HG02571 (cell line): ENCODE data around the gene HHLA2.
"Not testable (repeated sequence)": the region's sequence is repeated elsewhere in the genome, so short reads cannot be mapped to it uniquely, and the experiment has no call there.

ENCODE experiments used
- ATAC-seq: cut with Tn5 transposase; IDR thresholded peaks from one replicate; pipeline ENCODE4 v1.9.1; 2021; ENCODE audit warnings: mild to moderate bottlenecking, moderate library complexity; ENCODE audit not compliant: unreplicated experiment

Gene HHLA2

GRCh38 chr3:108341911-108342310 is 45.6 kb downstream of the HHLA2 start:
- ATAC-seq, result no peak

GRCh38 chr3:108342837-108343486 is 46.6 kb downstream of the HHLA2 start:
- peak; percentile 70 for ATAC-seq

DNA sequence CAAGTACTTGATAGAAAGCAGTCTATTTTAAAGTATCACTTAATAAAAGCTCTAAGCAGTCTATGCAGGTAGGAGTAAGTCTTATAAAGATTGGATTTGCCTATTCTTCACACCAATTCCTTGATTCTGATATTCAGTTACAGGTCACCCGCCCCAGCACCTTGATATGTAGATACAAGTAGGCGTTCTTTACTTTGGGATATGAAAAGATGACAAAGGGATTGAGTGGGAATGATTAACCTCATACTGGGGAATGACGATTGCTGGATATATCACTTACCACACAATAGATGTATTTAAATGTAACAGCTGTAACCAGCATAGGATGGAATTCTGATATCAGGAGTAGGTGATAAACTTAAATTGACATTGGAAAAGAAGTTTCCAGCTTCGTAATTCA is 47.1 kb downstream of the HHLA2 start:
- no peak for ATAC-seq

GRCh38 chr3:108345492-108346205 is 49.3 kb downstream of the HHLA2 start:
- no peak for ATAC-seq

DNA sequence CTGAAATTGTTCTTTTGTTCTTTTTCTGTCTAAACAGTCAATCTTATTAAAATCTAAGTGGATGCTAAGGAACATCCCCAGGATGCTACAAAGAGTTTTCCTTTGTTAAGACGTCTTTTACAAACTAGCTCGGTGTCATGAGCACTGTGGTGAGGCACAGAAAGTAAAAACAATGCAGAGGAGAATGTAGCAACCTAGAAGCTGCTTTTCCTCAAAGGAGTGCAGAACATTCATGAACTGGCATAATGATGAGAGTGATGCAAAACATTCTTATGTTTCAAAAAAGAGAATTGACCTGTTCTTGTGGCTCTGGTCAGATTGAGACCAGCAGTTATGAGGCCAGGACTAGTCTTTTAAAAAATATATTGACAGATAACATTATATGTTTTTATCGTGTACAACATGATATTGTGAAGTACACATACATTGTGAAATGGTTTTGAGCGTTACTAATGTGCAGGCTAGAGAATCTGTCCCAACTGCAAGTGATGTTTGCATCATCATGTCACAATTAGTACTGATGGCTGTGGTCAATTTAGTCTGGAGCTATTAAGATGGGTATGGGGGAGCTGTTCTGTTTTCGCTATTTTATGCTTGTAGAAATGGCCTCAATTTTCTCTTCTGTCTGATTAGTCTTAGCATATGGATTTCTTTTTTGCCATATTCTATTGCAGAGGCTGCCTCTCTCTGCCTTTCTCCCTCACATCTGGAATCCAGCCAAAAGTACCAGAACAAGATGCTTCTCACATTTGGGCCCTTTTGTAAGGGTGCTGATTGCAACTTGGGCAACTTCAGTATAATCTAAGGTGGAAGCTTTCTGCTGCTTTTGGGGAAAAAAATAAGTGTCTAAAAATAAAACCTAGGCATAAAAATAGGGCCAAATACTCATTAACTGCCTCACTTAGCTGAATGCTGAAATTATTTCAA is 50.2 kb downstream of the HHLA2 start:
- ATAC-seq, result no peak

GRCh38 chr3:108352176-108352575 is 55.8 kb downstream of the HHLA2 start:
- no peak for ATAC-seq

GRCh38 chr3:108354562-108354961 is 58.2 kb downstream of the HHLA2 start:
- ATAC-seq, result no peak

- no peak for ATAC-seq
Observed at GRCh38 chr3:108357042-108357441, 60.7 kb downstream of the HHLA2 start.

GRCh38 chr3:108359011-108359410 is 62.7 kb downstream of the HHLA2 start:
- ATAC-seq, result no peak

- no peak for ATAC-seq
Observed at GRCh38 chr3:108376026-108376425, 79.7 kb downstream of the HHLA2 start.

GRCh38 chr3:108377384-108377783 is 81.0 kb downstream of the HHLA2 start:
- ATAC-seq, result no peak

GRCh38 chr3:108378153-108378951 is 82.0 kb downstream of the HHLA2 start:
- ATAC-seq, result no peak

DNA sequence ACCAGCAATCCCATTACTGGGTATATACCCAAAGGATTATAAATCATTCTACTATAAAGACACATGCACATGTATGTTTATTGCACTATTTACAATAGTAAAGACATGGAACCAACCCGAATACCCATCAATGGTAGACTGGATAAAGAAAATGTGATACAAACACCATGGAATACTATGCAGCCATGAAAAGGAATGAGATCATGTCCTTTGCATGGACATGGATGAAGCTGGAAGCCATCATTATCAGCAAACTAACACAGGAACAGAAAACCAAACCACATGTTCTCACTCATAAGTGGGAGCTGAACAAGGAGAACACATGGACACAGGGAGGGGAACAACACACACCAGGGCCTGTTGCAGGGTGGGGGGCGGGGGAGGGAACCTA is 82.6 kb downstream of the HHLA2 start:
- not testable (repeated sequence) for ATAC-seq

GRCh38 chr3:108380128-108380795 is 83.9 kb downstream of the HHLA2 start:
- no peak for ATAC-seq

DNA sequence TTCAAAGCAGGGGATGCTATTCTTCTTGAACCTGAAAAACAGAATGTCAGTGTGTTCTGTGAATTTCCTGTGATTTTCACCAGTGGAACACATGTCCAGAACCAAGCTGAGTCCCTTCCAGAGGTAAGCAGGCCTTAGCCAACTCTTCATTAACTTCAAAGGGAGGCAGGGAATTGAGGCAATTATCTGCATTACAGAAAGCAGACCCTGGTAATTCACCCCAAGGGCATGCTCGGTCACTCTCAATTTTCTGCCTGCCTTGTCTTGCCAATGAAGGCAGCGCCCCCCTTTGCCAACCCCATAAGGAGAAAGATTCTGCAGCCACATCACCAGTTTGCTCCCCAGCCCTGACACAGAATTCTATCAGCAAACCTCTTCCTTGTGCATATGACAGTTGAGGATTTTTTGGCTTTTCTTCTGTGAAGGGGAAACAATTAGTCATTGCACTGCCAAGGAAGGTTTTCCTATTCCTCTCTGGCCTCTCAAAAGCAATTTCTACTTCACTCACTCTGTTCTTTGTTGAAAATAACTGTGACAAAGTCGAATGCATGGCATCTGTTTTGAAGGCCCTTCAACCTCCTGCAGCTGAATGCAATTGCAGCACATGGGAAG is 85.3 kb downstream of the HHLA2 start:
- no peak for ATAC-seq

- ATAC-seq, result no peak
Observed at GRCh38 chr3:108383306-108383705, 87.0 kb downstream of the HHLA2 start.

- no peak for ATAC-seq
Observed at GRCh38 chr3:108387063-108387462, 90.7 kb downstream of the HHLA2 start.

DNA sequence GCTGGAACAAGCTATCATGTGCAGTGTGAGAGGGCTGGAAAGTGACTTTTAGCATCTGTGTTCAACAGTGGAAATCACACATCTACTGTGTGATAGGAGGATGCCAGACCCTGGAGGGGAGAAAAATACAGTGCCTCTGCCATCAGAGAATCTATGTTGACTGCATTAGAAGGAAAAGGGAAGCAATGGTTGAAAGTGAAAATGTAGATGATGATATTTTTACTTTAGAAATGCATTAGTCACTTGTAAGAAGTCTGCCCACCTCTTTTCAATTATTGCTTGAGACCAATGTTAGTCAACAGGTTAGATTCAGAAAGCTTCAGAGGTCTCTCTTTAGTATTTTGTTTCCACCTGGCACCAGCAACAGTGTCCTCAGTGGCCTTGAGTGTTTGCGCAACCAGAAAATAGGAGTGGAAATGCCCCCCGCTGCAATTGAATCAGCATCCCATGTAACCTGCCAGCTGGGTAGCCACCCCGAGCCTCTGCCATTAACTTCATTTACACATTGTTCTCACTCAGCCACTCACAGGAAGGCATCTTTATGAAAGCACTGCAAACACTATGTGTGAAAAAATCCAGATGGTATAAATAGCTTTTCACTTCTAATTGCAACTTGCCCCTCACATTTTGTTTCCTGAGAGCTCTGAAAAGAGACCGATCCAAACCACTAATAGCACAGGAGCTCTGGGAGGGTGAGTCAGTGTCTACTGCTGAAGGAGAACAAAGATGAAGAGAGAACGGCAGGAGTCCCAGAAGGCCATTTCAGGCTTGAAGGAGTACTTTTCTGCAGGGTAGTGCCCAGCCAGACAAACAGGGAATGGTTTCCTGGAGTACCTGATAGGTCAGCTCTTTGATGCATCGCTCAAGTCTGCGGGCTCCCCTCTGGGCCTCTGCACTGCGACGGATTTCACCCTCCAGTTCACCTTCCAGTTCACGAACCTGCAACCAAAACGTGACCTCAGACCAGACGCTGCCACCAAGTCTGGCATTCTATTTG is 92.1 kb downstream of the HHLA2 start:
- peak; percentile 74 for ATAC-seq

GRCh38 chr3:108389372-108389771 is 93.0 kb downstream of the HHLA2 start:
- ATAC-seq, result no peak
